GM12891 (cell line): ENCODE results near the gene RNF144A.

Experiments
- PAX5 ChIP-seq: IDR thresholded peaks from 2 replicates; pipeline ENCODE4 v1.6.1; 2011; ENCODE audit warnings: low read length, moderate library complexity, mild to moderate bottlenecking; ENCODE audit not compliant: insufficient read depth, severe bottlenecking
- POLR2A ChIP-seq: IDR thresholded peaks from 2 replicates; pipeline ENCODE4 v1.6.1; 2011; ENCODE audit warnings: low read depth, low read length, control low read depth
- POLR2AphosphoS5 ChIP-seq: IDR thresholded peaks from 2 replicates; pipeline ENCODE4 v1.6.1; 2011; ENCODE audit warnings: low read depth, low read length, control low read depth
- POU2F2 ChIP-seq: IDR thresholded peaks from 2 replicates; pipeline ENCODE4 v1.6.1; 2011; ENCODE audit warnings: low read depth, mild to moderate bottlenecking, control low read depth, low read length, moderate library complexity
- SPI1 ChIP-seq: IDR thresholded peaks from 2 replicates; pipeline ENCODE4 v1.6.1; 2011; ENCODE audit warnings: low read depth, low read length, control low read depth
- TAF1 ChIP-seq: IDR thresholded peaks from 2 replicates; pipeline ENCODE4 v1.6.1; 2011; ENCODE audit warnings: low read depth, low read length, control low read depth

GRCh38 chr2:7009207-7009911 is 92.1 kb downstream of the RNF144A start:
- TF ChIP-seq SPI1 (no peak), TAF1 (no peak), POLR2AphosphoS5 (no peak), POLR2A (no peak), PAX5 (no peak), POU2F2 (no peak)
